ENCODE results near the gene RPL29. TPM values are rescaled to one million over a fixed set of nuclear protein-coding genes. Genes with fewer than 3 reads are reported as not detected.

The RPL29 gene
- total and polyA plus RNA-seq, 2 of the 13 experiments (the other 11 are each of a cell fraction or from before 2014, with no cell fraction given) = 1,348 to 2,263 TPM

- Histone ChIP-seq H3K9me3 (ENCODE audit: low read length) (no peaks in the 10 kb centered on the region), H3K9ac (ENCODE audit: insufficient read depth, low read depth, low read length) (no peak overlapping the region), H3K4me1 (ENCODE audit: insufficient read depth, low read length) (peaks cover 18% of the 10 kb centered on the region), H3K27me3 (ENCODE audit: control insufficient read depth in 1 of 2, insufficient read depth in 2 of 2, low read length in 2 of 2) (no peaks in the 10 kb centered on the region; a peak in 1 of 5 replicates), H4K20me1 (ENCODE audit: insufficient read depth, low read length) (no peaks in the 10 kb centered on the region; the same call in 1 of the 2 replicates), H3K4me2 (ENCODE audit: low read depth, low read length) (no peak overlapping the region), H3K79me2 (ENCODE audit: insufficient read depth, low read length) (peaks cover 11% of the 10 kb centered on the region), H2AFZ (ENCODE audit: low read length) (no peak overlapping the region), H3K36me3 (replicated peaks in 1 of 2; ENCODE audit: control insufficient read depth in 1 of 2, insufficient read depth in 2 of 2, low read length in 2 of 2) (no peaks in the 10 kb centered on the region), H3K4me3 (replicated peaks in 1 of 3; ENCODE audit: insufficient read depth in 1 of 3, low read depth in 2 of 3, low read length in 3 of 3) (no peak overlapping the region), H3K27ac (ENCODE audit: extremely low read length, insufficient read depth, low read length) (no peak overlapping the region)
- 94% methylated on average over 17 of the region's 18 CpGs for WGBS (ENCODE audit: low lambda C conversion rate)
- BruUV-seq (replicated peaks) = no TSS peak
- TF ChIP-seq SAP130 (CRISPR knock-in tag; IDR thresholded peaks at IDR 0.05; ENCODE audit: low read depth) = no peak
- POLR2A ChIA-PET = interaction anchor here (1.3 to 4.5 kb wide), 2 partner anchors 28 to 37 kb away, joined by 4 to 99 read pairs; partner anchors contain the start of genes ABHD14B and ACY1
- ATAC-seq = no peak
- no peak for FAIRE-seq
- in situ Hi-C loops (cut with HindIII; ENCODE audit: extremely low pct_ligation_motif_present, low pct_unique_long_range_greater_than_20kb) = no loop called here
- CTCF ChIA-PET (ENCODE audit: low intra/inter-chr PET ratio, low total read pairs) = no interaction called here
- intact Hi-C loops (cut with micrococcal nuclease; ENCODE audit: unreplicated experiment) = no loop called here
- DNase-seq (ENCODE audit: low spot score) = no peak
Measured at GRCh38 chr3:51945031-51945840, 50.5 kb downstream of the RPL29 start.

GRCh38 chr3:51944451-51945021, 51.2 kb downstream of the RPL29 start:
- Histone ChIP-seq H3K9me3 (ENCODE audit: low read length) (no peaks in the 10 kb centered on the region), H3K36me3 (replicated peaks in 1 of 2; ENCODE audit: control insufficient read depth in 1 of 2, insufficient read depth in 2 of 2, low read length in 2 of 2) (no peaks in the 10 kb centered on the region), H3K4me3 (replicated peaks in 1 of 3; ENCODE audit: insufficient read depth in 1 of 3, low read depth in 2 of 3, low read length in 3 of 3) (no peak overlapping the region), H3K9ac (ENCODE audit: insufficient read depth, low read depth, low read length) (no peak overlapping the region), H2AFZ (ENCODE audit: low read length) (no peak overlapping the region), H3K27me3 (ENCODE audit: control insufficient read depth in 1 of 2, insufficient read depth in 2 of 2, low read length in 2 of 2) (no peaks in the 10 kb centered on the region; a peak in 1 of 5 replicates), H3K27ac (ENCODE audit: extremely low read length, insufficient read depth, low read length) (no peak overlapping the region), H3K4me1 (ENCODE audit: insufficient read depth, low read length) (peaks cover 24% of the 10 kb centered on the region), H3K4me2 (ENCODE audit: low read depth, low read length) (no peak overlapping the region), H4K20me1 (ENCODE audit: insufficient read depth, low read length) (no peaks in the 10 kb centered on the region; the same call in 1 of the 2 replicates), H3K79me2 (ENCODE audit: insufficient read depth, low read length) (peaks cover 16% of the 10 kb centered on the region)
- intact Hi-C loops (cut with micrococcal nuclease; ENCODE audit: unreplicated experiment) (no loop called here), in situ Hi-C loops (cut with HindIII; ENCODE audit: extremely low pct_ligation_motif_present, low pct_unique_long_range_greater_than_20kb) (no loop called here)
- ChIA-PET CTCF (ENCODE audit: low intra/inter-chr PET ratio, low total read pairs) (no interaction called here), POLR2A (interaction anchor here (1.3 to 4.5 kb wide), 2 partner anchors 29 to 38 kb away, joined by 4 to 99 read pairs; partner anchors contain the start of genes ABHD14B and ACY1)
- DNase-seq (ENCODE audit: low spot score) = no peak
- 96% methylated on average over 8 of the region's 11 CpGs for WGBS (ENCODE audit: low lambda C conversion rate)
- no peak for FAIRE-seq
- BruUV-seq (replicated peaks) = no TSS peak
- ATAC-seq = no peak
- TF ChIP-seq PLRG1 (conservative IDR thresholded peaks at IDR 0.05) (no peak), ZBTB25 (CRISPR knock-in tag; IDR thresholded peaks at IDR 0.05) (no peak), SMARCE1 (IDR thresholded peaks at IDR 0.05; ENCODE audit: borderline replicate concordance) (no peak), ZNF441 (CRISPR knock-in tag; IDR thresholded peaks at IDR 0.05; ENCODE audit: borderline replicate concordance) (no peak), ZKSCAN8 (CRISPR knock-in tag; IDR thresholded peaks at IDR 0.05; ENCODE audit: borderline replicate concordance) (no peak), NR1H2 (CRISPR knock-in tag; IDR thresholded peaks at IDR 0.05; ENCODE audit: borderline replicate concordance, low read depth) (no peak), ZNF143 (CRISPR knock-in tag; IDR thresholded peaks at IDR 0.05) (no peak), ZBTB4 (CRISPR knock-in tag; IDR thresholded peaks at IDR 0.05; ENCODE audit: borderline replicate concordance) (no peak), KLF12 (CRISPR knock-in tag; IDR thresholded peaks at IDR 0.05; ENCODE audit: borderline replicate concordance) (no peak), ZKSCAN1 (IDR thresholded peaks at IDR 0.05; ENCODE audit: low read length) (no peak), ZNF138 (CRISPR knock-in tag; IDR thresholded peaks at IDR 0.05; ENCODE audit: low read depth) (no peak), NBN (conservative IDR thresholded peaks at IDR 0.05) (no peak), KLF15 (CRISPR knock-in tag; IDR thresholded peaks at IDR 0.05; ENCODE audit: borderline replicate concordance) (no peak)

All from HepG2 (cell line).